GM13976 (cell line): ENCODE data around the gene ACTR1B.
"Not testable (repeated sequence)": the region's sequence is repeated elsewhere in the genome, so short reads cannot be mapped to it uniquely, and the experiment has no call there.

Experiments used
- DNase-seq: peaks from one replicate; pipeline ENCODE4 v3.0.0; 2012; ENCODE audit warnings: low spot score
- CTCF ChIP-seq: IDR thresholded peaks from 2 replicates; pipeline ENCODE4 v1.5.1; 2012; ENCODE audit warnings: borderline replicate concordance, mild to moderate bottlenecking; ENCODE audit not compliant: insufficient read depth; ENCODE audit errors: extremely low read depth, missing control alignments, control extremely low read depth
- in situ Hi-C: fragments of 300-500 bp; cut with MboI; formaldehyde crosslinking; loops from one replicate; pipeline ENCODE4 v1.12.0; 2022; ENCODE audit warnings: low sequenced_read_pairs, mixed read lengths, inconsistent platforms; ENCODE audit not compliant: unreplicated experiment

The ACTR1B gene

DNA sequence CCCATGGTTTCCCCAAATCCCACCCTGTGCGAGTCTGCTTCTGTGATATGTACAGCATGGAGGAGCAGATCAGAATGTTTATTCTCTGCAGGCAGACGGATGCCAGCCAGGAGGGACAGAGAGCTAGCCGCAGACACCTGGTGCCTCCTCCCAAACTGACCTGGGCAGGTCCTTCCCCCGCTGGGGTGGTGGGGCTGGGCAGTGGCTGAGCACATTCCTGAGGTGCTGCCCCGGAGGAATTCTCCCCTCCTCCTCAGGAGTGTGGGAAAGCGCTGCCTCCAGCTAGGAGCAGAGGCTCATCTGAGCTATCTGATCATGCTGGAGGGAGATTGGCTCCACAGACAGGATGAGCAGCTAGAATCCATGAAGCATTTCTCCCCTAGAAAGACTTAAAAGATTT, 27.3 kb upstream of the ACTR1B start:
- TF ChIP-seq CTCF = no peak
- in situ Hi-C loops = loop anchor here (25.0 kb wide), 1 partner anchor 1629 kb away; no protein-coding TSS in a partner anchor
- no peak for DNase-seq

GRCh38 chr2:97688062-97688827, 24.4 kb upstream of the ACTR1B start:
- in situ Hi-C loops = loop anchor here (25.0 kb wide), 1 partner anchor 1626 kb away; no protein-coding TSS in a partner anchor
- no peak for DNase-seq
- TF ChIP-seq CTCF = no peak

DNA sequence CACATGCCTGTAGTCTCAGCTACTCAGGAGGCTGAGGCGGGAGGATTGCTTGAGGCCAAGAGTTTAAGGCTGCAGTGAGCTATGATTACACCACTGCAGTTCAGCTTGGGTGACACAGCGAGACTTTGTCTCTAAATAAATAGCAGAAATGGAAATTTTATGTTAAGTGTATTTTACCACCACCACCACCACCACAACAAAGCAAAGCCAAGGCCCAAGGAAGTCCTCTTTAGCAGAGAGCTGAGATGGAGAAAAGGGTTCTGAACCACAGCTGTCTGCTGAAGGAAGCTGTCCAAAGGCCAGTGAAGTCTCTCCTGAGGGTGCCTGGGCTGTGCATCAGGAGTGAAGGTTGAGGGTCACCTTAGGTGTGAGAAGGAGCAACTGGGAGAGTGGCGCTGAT, 23.4 kb upstream of the ACTR1B start:
- not testable (repeated sequence) for DNase-seq
- in situ Hi-C loops = loop anchor here (25.0 kb wide), 1 partner anchor 1625 kb away; no protein-coding TSS in a partner anchor

- no peak for DNase-seq
- no peak for TF ChIP-seq CTCF
- in situ Hi-C loops = loop anchor here (25.0 kb wide), 1 partner anchor 1616 kb away; no protein-coding TSS in a partner anchor
Observed at GRCh38 chr2:97678298-97678697, 14.5 kb upstream of the ACTR1B start.

GRCh38 chr2:97677480-97677879, 13.6 kb upstream of the ACTR1B start:
- TF ChIP-seq CTCF = no peak
- in situ Hi-C loops = loop anchor here (25.0 kb wide), 1 partner anchor 1615 kb away; no protein-coding TSS in a partner anchor
- no peak for DNase-seq

DNA sequence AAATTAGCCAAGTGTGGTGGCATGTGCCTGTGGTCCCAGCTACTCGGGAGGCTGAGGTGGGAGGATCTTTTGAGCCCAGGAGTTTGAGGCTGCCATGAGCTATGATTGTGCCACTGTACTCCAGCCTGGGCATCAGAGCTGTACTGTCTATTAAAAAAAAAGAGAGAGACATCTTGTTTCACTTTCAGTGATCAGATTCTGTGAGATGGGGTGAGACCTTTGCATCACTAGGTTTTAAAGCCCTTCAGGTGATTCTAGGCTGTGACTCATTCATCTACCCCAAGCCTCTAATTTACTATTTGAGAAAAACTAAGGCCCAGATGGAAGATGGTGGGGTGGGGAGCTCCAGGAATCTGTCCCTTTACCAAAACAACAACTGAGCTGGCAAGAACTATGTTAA, 12.8 kb upstream of the ACTR1B start:
- in situ Hi-C loops = loop anchor here (25.0 kb wide), 1 partner anchor 1614 kb away; no protein-coding TSS in a partner anchor
- DNase-seq = no peak

More for the DNA sequence above, 12.8 kb upstream of the ACTR1B start:
- TF ChIP-seq CTCF = no peak
